NT2/D1 (cell line): ENCODE results near the gene DPP3.
"Not testable (repeated sequence)": the region's sequence is repeated elsewhere in the genome, so short reads cannot be mapped to it uniquely, and the experiment has no call there.

ENCODE experiments used
- DNase-seq: peaks from one replicate; pipeline ENCODE4 v3.0.0-alpha.2; 2011; ENCODE audit warnings: low read depth, low spot score
- H3K27me3 ChIP-seq: 2 replicates; pipeline ENCODE4 v1.6.0; 2011; ENCODE audit warnings: mild to moderate bottlenecking; ENCODE audit not compliant: insufficient read length, insufficient read depth
- H3K36me3 ChIP-seq: 2 replicates; pipeline ENCODE4 v1.6.1; 2011; ENCODE audit warnings: mild to moderate bottlenecking, low read length, mixed read lengths; ENCODE audit not compliant: insufficient read depth, insufficient read length
- H3K4me1 ChIP-seq: 2 replicates; pipeline ENCODE4 v1.5.1; 2011; ENCODE audit not compliant: insufficient read depth, insufficient read length
- H3K4me3 ChIP-seq: 2 replicates; pipeline ENCODE4 v1.5.1; 2011; ENCODE audit warnings: low read depth; ENCODE audit not compliant: insufficient read length
- H3K9ac ChIP-seq: 2 replicates; pipeline ENCODE4 v1.6.0; 2011; ENCODE audit warnings: low read depth; ENCODE audit not compliant: insufficient read length
- H3K9me3 ChIP-seq: 2 replicates; pipeline ENCODE4 v1.5.1; 2011; ENCODE audit warnings: mild to moderate bottlenecking, low read length; ENCODE audit not compliant: insufficient read depth
- SUZ12 ChIP-seq: IDR thresholded peaks from 2 replicates; pipeline ENCODE4 v1.6.1; 2011; ENCODE audit not compliant: insufficient read length, insufficient read depth; ENCODE audit errors: extremely low read depth
- YY1 ChIP-seq: IDR thresholded peaks from 2 replicates; pipeline ENCODE4 v1.6.1; 2011; ENCODE audit not compliant: insufficient read length, insufficient read depth
- ZNF274 ChIP-seq: IDR thresholded peaks from 2 replicates; pipeline ENCODE4 v1.6.1; 2011; ENCODE audit warnings: mild to moderate bottlenecking, low read depth, low read length

The DPP3 gene

DNA sequence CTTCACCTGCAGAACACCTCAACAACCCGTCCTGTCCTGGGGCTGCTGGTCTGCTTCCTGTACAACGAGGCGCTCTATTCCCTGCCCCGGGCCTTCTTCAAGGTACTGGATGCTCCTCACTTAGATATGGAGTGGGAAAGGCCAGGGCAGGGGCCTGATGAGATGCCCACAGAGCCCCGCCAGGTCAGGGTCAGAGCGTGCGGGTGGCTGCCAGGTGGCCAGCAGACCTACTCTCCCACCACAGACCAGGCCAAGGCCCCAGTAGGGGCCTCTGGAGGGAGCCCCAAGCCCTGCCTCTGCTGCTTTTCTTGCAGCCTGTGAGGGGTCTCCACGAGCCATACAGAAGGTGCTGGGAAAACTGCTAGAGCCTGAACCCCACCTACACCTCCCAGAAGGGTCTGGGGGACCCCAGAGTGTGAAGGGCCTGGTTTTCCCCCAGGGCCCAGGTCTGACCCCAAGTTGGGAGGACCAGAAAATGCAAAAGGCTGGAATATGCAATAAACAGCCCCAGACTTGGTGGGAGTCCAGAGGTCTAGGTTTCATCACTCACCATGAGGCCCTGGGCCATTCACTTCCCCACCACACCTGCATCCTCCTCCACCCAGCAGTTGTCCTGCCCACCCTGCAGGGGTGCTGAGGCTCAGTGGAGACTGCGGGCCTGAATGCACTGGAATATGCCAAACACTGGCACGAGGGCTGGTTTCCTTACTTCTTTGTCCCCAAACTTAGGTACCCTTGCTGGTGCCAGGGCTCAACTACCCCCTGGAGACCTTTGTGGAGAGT lies 50.9 kb downstream of the DPP3 start:
- peaks cover 75% of the 10 kb centered on the region for H3K36me3 ChIP-seq
- DNase-seq: no peak
- no peaks in the 10 kb centered on the region for H3K9me3 ChIP-seq
- no peak for TF ChIP-seq YY1
- TF ChIP-seq SUZ12: no peak
- TF ChIP-seq ZNF274: no peak
- H3K4me1 ChIP-seq: peaks cover 19% of the 10 kb centered on the region
- H3K4me3 ChIP-seq: no peak overlapping the region
- no peak overlapping the region for H3K9ac ChIP-seq
- H3K27me3 ChIP-seq: no peaks in the 10 kb centered on the region

DNA sequence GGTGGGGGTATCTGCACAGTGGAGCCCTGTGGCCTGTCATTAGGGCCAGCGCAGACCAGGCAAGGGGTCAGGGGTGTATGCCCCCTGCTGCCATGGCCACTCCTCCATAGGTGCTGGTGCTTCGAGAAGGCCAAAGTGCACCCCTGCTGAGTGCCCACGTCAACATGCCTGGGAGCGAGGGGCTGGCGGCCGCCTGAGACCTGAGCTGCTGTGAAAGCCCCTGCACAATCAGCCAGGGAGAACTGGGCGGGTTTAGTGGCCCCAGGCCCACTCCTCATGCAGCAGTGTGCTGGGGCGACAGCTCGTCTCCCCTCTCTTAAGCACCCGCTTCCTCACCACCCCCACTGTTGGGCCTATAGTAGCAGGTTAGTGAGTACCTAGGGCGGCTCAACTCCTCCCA lies 51.6 kb downstream of the DPP3 start:
- TF ChIP-seq SUZ12: no peak
- TF ChIP-seq YY1: no peak
- no peak for TF ChIP-seq ZNF274
- H3K4me3 ChIP-seq: no peak overlapping the region
- peaks cover 19% of the 10 kb centered on the region for H3K4me1 ChIP-seq
- no peak for DNase-seq
- peaks cover 74% of the 10 kb centered on the region for H3K36me3 ChIP-seq
- H3K9me3 ChIP-seq: no peaks in the 10 kb centered on the region
- no peak overlapping the region for H3K9ac ChIP-seq
- H3K27me3 ChIP-seq: no peaks in the 10 kb centered on the region

DNA sequence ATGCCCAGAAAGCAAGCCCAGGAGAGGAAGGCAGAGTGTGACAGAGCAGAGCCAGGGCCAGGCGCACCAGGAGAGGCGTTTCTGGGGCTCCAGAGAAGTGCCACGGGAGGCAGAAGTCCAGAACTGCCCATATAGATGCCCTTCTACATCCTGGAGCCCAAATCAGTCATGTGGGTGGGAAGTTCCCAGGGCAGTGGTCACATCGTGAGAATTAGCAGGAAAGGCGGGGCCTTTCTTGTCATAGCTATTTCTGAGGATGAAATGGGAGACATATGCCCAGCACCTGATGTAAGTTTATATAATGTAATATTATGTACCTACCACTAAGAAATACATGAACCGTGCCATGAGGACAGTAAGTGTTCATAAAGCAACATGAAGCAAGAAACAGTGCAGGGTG lies 52.5 kb downstream of the DPP3 start:
- no peaks in the 10 kb centered on the region for H3K27me3 ChIP-seq
- H3K36me3 ChIP-seq: peaks cover 73% of the 10 kb centered on the region
- peaks cover 19% of the 10 kb centered on the region for H3K4me1 ChIP-seq
- DNase-seq: no peak
- no peak for TF ChIP-seq YY1
- no peak for TF ChIP-seq ZNF274
- no peak for TF ChIP-seq SUZ12
- H3K9ac ChIP-seq: no peak overlapping the region
- no peak overlapping the region for H3K4me3 ChIP-seq
- H3K9me3 ChIP-seq: no peaks in the 10 kb centered on the region

DNA sequence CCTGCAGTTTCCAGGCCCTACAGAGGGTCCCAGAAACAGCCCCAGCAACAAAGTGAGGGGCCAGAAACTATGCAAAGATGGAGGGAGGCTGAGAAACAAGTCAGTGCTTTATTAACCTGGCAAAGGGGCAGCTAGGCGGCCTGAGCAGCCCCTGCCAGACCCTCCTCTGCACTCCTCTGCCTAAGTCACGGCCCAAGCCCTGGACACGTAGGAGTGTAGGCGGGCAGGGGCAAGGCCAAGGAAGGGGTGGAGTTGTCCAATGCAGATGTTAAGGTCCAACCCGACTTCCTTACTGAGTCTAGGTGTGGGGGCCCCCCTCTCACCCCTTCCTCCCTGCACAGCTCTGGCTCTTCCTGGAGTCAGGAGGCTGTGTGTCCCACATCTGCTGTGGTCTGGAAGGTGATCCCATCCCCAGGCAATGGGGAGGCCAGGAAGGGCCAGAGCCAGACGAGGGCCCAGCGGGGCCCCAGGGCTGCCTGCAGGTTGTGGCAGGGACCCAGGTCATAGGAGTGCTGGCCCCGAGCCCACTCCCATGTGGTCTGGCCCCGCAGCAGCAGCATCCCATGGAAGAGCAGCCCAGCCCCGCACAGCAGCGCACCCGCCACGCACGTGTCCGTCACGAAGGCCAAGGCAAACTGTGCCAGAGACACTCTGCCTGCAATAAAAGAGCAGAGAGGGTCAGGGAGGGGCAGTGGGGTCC lies 59.1 kb downstream of the DPP3 start:
- Histone ChIP-seq H3K9ac (peak overlapping the region; percentile 37), H3K4me1 (peaks cover 27% of the 10 kb centered on the region), H3K27me3 (no peaks in the 10 kb centered on the region), H3K36me3 (peaks cover 49% of the 10 kb centered on the region), H3K4me3 (no peak overlapping the region), H3K9me3 (no peaks in the 10 kb centered on the region)
- DNase-seq: no peak
- TF ChIP-seq SUZ12 (no peak), YY1 (no peak), ZNF274 (no peak)

DNA sequence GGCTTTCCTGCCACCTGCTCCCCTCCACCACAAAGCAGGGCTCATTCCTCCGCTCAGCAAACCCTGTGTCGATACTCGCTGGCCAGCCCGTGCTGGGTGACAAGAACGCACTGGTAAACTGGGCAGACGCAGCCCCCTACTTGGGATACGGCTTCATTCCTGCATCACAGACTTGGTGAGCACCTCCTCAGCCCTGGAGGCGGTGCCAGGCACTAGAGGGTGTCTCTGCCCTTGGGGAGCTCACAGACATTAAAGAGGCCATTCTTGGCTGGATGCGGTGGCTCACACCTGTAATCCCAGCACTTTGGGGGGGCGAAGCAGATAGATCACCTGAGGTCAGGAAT lies 59.6 kb downstream of the DPP3 start:
- Histone ChIP-seq H3K27me3 (no peaks in the 10 kb centered on the region), H3K36me3 (peaks cover 49% of the 10 kb centered on the region)

DNA sequence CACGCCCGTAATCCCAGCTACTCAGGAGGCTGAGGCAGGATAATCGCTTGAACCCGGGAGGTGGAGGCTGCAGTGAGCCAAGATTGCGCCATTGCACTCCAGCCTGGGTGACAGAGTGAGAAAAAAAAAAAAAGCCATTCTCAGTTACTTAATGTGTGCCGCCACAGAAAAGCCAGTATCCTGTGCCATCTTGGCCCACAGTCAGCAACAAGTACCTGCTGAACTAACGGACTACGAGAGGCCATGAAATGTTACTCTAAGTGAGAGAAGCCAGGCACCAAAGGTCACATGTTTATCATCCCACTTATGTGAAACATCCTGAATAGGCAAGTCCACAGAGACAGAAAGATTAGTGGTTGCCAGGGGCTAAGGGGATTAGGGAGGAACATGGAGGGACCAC lies 60.4 kb downstream of the DPP3 start:
- H3K4me3 ChIP-seq, H3K27me3 ChIP-seq, H3K9me3 ChIP-seq, DNase-seq, H3K9ac ChIP-seq: not testable (repeated sequence)
- peaks cover 27% of the 10 kb centered on the region for H3K4me1 ChIP-seq
- H3K36me3 ChIP-seq: peaks cover 43% of the 10 kb centered on the region

More for the DNA sequence above, 59.6 kb downstream of the DPP3 start:
- peaks cover 27% of the 10 kb centered on the region for H3K4me1 ChIP-seq
- no peak for TF ChIP-seq ZNF274
- TF ChIP-seq SUZ12: no peak
- TF ChIP-seq YY1: no peak
- no peak for DNase-seq
- H3K4me3 ChIP-seq: no peak overlapping the region
- H3K9me3 ChIP-seq: no peaks in the 10 kb centered on the region
- peak overlapping the region; percentile 37 for H3K9ac ChIP-seq

DNA sequence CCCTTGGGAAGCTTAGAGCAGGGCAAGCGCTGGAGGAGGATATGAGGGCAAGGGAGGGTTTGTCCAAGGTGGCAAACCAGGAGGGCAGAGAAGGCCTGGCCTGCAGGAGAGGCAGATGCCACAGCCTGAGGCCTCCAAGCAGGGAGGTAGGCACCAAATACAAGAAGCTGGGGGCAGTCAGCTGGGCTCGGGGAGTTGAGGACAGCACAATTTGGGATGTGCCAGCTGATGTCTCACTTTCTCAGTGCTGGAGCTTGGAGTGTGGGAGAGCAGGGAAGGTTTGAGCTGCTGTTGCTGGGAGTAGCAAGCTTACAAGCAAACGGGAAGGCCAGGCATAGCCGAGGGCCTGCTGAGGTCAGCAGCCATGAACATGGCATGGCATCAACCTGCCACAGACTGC lies 61.7 kb downstream of the DPP3 start:
- no peak for DNase-seq
- no peak overlapping the region for H3K4me3 ChIP-seq
- peaks cover 30% of the 10 kb centered on the region for H3K36me3 ChIP-seq
- no peaks in the 10 kb centered on the region for H3K27me3 ChIP-seq
- H3K4me1 ChIP-seq: peaks cover 27% of the 10 kb centered on the region
- peak overlapping the region; percentile 37 for H3K9ac ChIP-seq
- TF ChIP-seq ZNF274: no peak
- TF ChIP-seq YY1: no peak
- TF ChIP-seq SUZ12: no peak
- no peaks in the 10 kb centered on the region for H3K9me3 ChIP-seq
